NT2/D1 (cell line): ENCODE data around the gene HTR6.

Experiments
- YY1 ChIP-seq: IDR thresholded peaks from 2 replicates; pipeline ENCODE4 v1.6.1; 2011; ENCODE audit not compliant: insufficient read length, insufficient read depth
- ZNF274 ChIP-seq: IDR thresholded peaks from 2 replicates; pipeline ENCODE4 v1.6.1; 2011; ENCODE audit warnings: mild to moderate bottlenecking, low read depth, low read length

- TF ChIP-seq ZNF274 (no peak), YY1 (no peak)
Measured at GRCh38 chr1:19694298-19694697, 29.6 kb downstream of the HTR6 start.
